NCI-H2196 treated with DMSO at 0.1 percent for 48 hours (cell line): ENCODE data around the gene ROBO1.

Experiments
- DNase-seq: peaks from one replicate; lab custom pipeline; 2025; ENCODE audit not compliant: unreplicated experiment; lab: John Stamatoyannopoulos, UW

The ROBO1 gene

GRCh38 chr3:79103307-79103706 is 664.5 kb downstream of the ROBO1 start:
- DNase-seq: no peak

- DNase-seq: no peak
Measured at GRCh38 chr3:79097964-79098660, 669.7 kb downstream of the ROBO1 start.

GRCh38 chr3:79094654-79095053 is 673.1 kb downstream of the ROBO1 start:
- no peak for DNase-seq

GRCh38 chr3:79086514-79086913 is 681.3 kb downstream of the ROBO1 start:
- no peak for DNase-seq

GRCh38 chr3:79085171-79085570 is 682.6 kb downstream of the ROBO1 start:
- no peak for DNase-seq

GRCh38 chr3:79081335-79081734 is 686.5 kb downstream of the ROBO1 start:
- no peak for DNase-seq

- DNase-seq: no peak
Measured at GRCh38 chr3:79074558-79074957, 693.2 kb downstream of the ROBO1 start.

GRCh38 chr3:79067734-79068133 is 700.1 kb downstream of the ROBO1 start:
- DNase-seq: no peak

GRCh38 chr3:79066481-79066880 is 701.3 kb downstream of the ROBO1 start:
- DNase-seq: no peak

- DNase-seq: no peak
Measured at GRCh38 chr3:79063624-79064023, 704.2 kb downstream of the ROBO1 start.

- DNase-seq: no peak
Measured at GRCh38 chr3:79057756-79058155, 710.0 kb downstream of the ROBO1 start.

GRCh38 chr3:79056498-79056897 is 711.3 kb downstream of the ROBO1 start:
- DNase-seq: no peak

- no peak for DNase-seq
Measured at GRCh38 chr3:79052054-79052681, 715.6 kb downstream of the ROBO1 start.

GRCh38 chr3:79047581-79047980 is 720.2 kb downstream of the ROBO1 start:
- no peak for DNase-seq

GRCh38 chr3:79041621-79042020 is 726.2 kb downstream of the ROBO1 start:
- DNase-seq: no peak

- no peak for DNase-seq
Measured at GRCh38 chr3:79040701-79041100, 727.1 kb downstream of the ROBO1 start.

GRCh38 chr3:79040091-79040490 is 727.7 kb downstream of the ROBO1 start:
- DNase-seq: no peak

GRCh38 chr3:79039192-79039591 is 728.6 kb downstream of the ROBO1 start:
- no peak for DNase-seq

- no peak for DNase-seq
Measured at GRCh38 chr3:79038636-79039035, 729.2 kb downstream of the ROBO1 start.

- no peak for DNase-seq
Measured at GRCh38 chr3:79038057-79038456, 729.7 kb downstream of the ROBO1 start.

GRCh38 chr3:79032686-79033318 is 735.0 kb downstream of the ROBO1 start:
- no peak for DNase-seq

- DNase-seq: no peak
Measured at GRCh38 chr3:79030157-79030556, 737.6 kb downstream of the ROBO1 start.
